Gastroesophageal sphincter (tissue), 4 donors: Measurements from ENCODE around the gene PLS3. TPM values are rescaled to one million over a fixed set of nuclear protein-coding genes. Genes with fewer than 3 reads are reported as not detected.
"Not testable (repeated sequence)": the region's sequence is repeated elsewhere in the genome, so short reads cannot be mapped to it uniquely, and the experiment has no call there.

Experiments used
- ATAC-seq: fragments of 150-250 bp; one replicate; pipeline ENCODE4 v1.9.1; 2016; ENCODE audit warnings: mild to moderate bottlenecking, moderate library complexity
- H3K27ac ChIP-seq, 4 donors: fragments of 200-600 bp; sonication (generic) in 3 of 4; 1 replicate in 3 of 4; 2 replicates in 1 of 4; pipeline ENCODE4 v1.5.1; 2016 to 2019
- H3K27me3 ChIP-seq: fragments of 200-600 bp; sonication (generic); one replicate; pipeline ENCODE4 v1.5.1; 2019
- H3K36me3 ChIP-seq, 2 donors: fragments of 200-600 bp; sonication (generic); one replicate each; pipeline ENCODE4 v1.5.1; 2019; ENCODE audit warnings: control low read depth in 1 of 2
- H3K4me1 ChIP-seq, 3 donors: fragments of 200-600 bp; sonication (generic); 1 replicate in 2 of 3; 2 replicates in 1 of 3; pipeline ENCODE4 v1.5.1; 2016 to 2019; ENCODE audit warnings: control low read depth in 2 of 3
- H3K4me3 ChIP-seq, 2 donors: fragments of 200-600 bp; sonication (generic); one replicate each; pipeline ENCODE4 v1.5.1; 2019; ENCODE audit warnings: mild to moderate bottlenecking in 1 of 2, moderate library complexity in 1 of 2
- H3K9me3 ChIP-seq, 3 donors: fragments of 200-600 bp; sonication (generic); one replicate each; pipeline ENCODE4 v1.5.1; 2017 to 2019; ENCODE audit warnings: control low read depth in 2 of 3
- CTCF ChIP-seq, 4 experiments: fragments of 200-600 bp in 2 of 4; fragments of 450-650 bp in 2 of 4; sonication (generic) in 1 of 4; IDR thresholded peaks; one replicate each; pipeline ENCODE4 v1.5.1; 2017 to 2019; ENCODE audit warnings: antibody characterized with exemption in 4 of 4, mild to moderate bottlenecking in 2 of 4, moderate library complexity in 2 of 4
- EP300 ChIP-seq: sonication (generic); formaldehyde crosslinking; IDR thresholded peaks from one replicate; pipeline ENCODE4 v1.6.1; 2017; ENCODE audit warnings: antibody characterized with exemption, mild to moderate bottlenecking
- POLR2A ChIP-seq, 2 donors: fragments of 450-650 bp; IDR thresholded peaks; one replicate each; pipeline ENCODE4 v1.6.1; 2017; ENCODE audit warnings: antibody characterized with exemption in 2 of 2, mild to moderate bottlenecking in 2 of 2, moderate library complexity in 1 of 2
- POLR2AphosphoS5 ChIP-seq: sonication (generic); formaldehyde crosslinking; IDR thresholded peaks from one replicate; pipeline ENCODE4 v1.6.1; 2017; ENCODE audit warnings: antibody characterized with exemption
- WGBS, 2 donors: methylation state at CpG; one replicate each; pipeline ENCODE4 v1.1.5; 2018; ENCODE audit warnings: low coverage in 1 of 2; 5-methylcytosine and 5-hydroxymethylcytosine counted together
- total RNA-seq, 4 donors: library from RNA; depleted of rRNA; stranded (reverse); fragments of >200 nt; gene quantifications; one replicate each; pipeline ENCODE4 v1.1.0, GENCODE V29; 2016

Gene PLS3
- total RNA-seq, 4 donors from 2014 or later: 83.5 to 134 (median 114) TPM

GRCh38 chrX:115632455-115632854 is 71.5 kb downstream of the PLS3 start:
- H3K27me3 ChIP-seq: no peaks in the 10 kb centered on the region
- H3K4me1 ChIP-seq: peaks cover 0 to 34% (median 0%) of the 10 kb centered on the region in 3 donors
- peaks cover 0 to 8% of the 10 kb centered on the region in 2 donors for H3K36me3 ChIP-seq
- no peak overlapping the region for H3K4me3 ChIP-seq
- H3K27ac ChIP-seq: no peak overlapping the region
- 75 to 77% methylated on average over 3 of the region's 3 CpGs for WGBS, 2 donors
- no peak for ATAC-seq
- no peaks in the 10 kb centered on the region for H3K9me3 ChIP-seq
- TF ChIP-seq POLR2A (IDR thresholded peaks at IDR 0.05) (no peak), POLR2AphosphoS5 (no peak)

- H3K4me3 ChIP-seq, ATAC-seq: not testable (repeated sequence)
- 82 to 88% methylated on average over 1 to 2 of the region's 5 CpGs for WGBS, 2 donors
These were observed 72.4 kb downstream of the PLS3 start for GRCh38 chrX:115633397-115633796.

GRCh38 chrX:115639334-115639880 is 78.4 kb downstream of the PLS3 start:
- peaks cover 0 to 27% (median 0%) of the 10 kb centered on the region in 3 donors for H3K4me1 ChIP-seq
- WGBS, 2 donors: 42 to 50% methylated on average over 1 to 5 of the region's 5 CpGs
- no peaks in the 10 kb centered on the region for H3K27me3 ChIP-seq
- no peak for TF ChIP-seq POLR2A (IDR thresholded peaks at IDR 0.05)
- no peak for TF ChIP-seq CTCF (IDR thresholded peaks at IDR 0.05)
- no peak for TF ChIP-seq POLR2AphosphoS5
- TF ChIP-seq EP300: no peak
- H3K4me3 ChIP-seq: no peak overlapping the region
- H3K36me3 ChIP-seq: peaks cover 0 to 29% of the 10 kb centered on the region in 2 donors
- ATAC-seq: no peak
- no peaks in the 10 kb centered on the region for H3K9me3 ChIP-seq
- peak overlapping the region in 1 of 4 donors; percentile 20 for H3K27ac ChIP-seq

More at GRCh38 chrX:115633397-115633796, 72.4 kb downstream of the PLS3 start:
- not testable (repeated sequence) for H3K27ac ChIP-seq, H3K27me3 ChIP-seq, H3K9me3 ChIP-seq
- H3K4me1 ChIP-seq: peaks cover 0 to 33% (median 0%) of the 10 kb centered on the region in 3 donors
- H3K36me3 ChIP-seq: peaks cover 0 to 18% of the 10 kb centered on the region in 2 donors

- Histone ChIP-seq H3K9me3 (no peaks in the 10 kb centered on the region), H3K4me1 (peaks cover 0 to 19% (median 0%) of the 10 kb centered on the region in 3 donors), H3K36me3 (peaks cover 0 to 37% of the 10 kb centered on the region in 2 donors), H3K27ac (peak overlapping the region in 3 of 4 donors; percentile 37 to 65 (median 53)), H3K27me3 (no peaks in the 10 kb centered on the region), H3K4me3 (no peak overlapping the region)
- TF ChIP-seq CTCF (IDR thresholded peaks at IDR 0.05): no peak
- no peak for TF ChIP-seq POLR2A (IDR thresholded peaks at IDR 0.05)
- TF ChIP-seq EP300: no peak
- no peak for TF ChIP-seq POLR2AphosphoS5
- 83% methylated on average over 2 of the region's 2 CpGs; no CpG with 5 or more reads in 1 of the 2 donors for WGBS, 2 donors
- no peak for ATAC-seq
These were observed 81.3 kb downstream of the PLS3 start for GRCh38 chrX:115642311-115642710.

- no peak for ATAC-seq
- Histone ChIP-seq H3K27me3 (no peaks in the 10 kb centered on the region), H3K36me3 (peaks cover 0 to 37% of the 10 kb centered on the region in 2 donors), H3K4me1 (peaks cover 0 to 19% (median 0%) of the 10 kb centered on the region in 3 donors), H3K27ac (peak overlapping the region in 2 of 4 donors; percentile 53 to 65), H3K4me3 (no peak overlapping the region), H3K9me3 (no peaks in the 10 kb centered on the region)
- peak; percentile 87 to 96 (median 92) for TF ChIP-seq CTCF (IDR thresholded peaks at IDR 0.05)
- TF ChIP-seq POLR2AphosphoS5: no peak
- WGBS, 2 donors: 15 to 24% methylated on average over 5 of the region's 5 CpGs
These were observed 82.0 kb downstream of the PLS3 start for GRCh38 chrX:115642895-115643530.

GRCh38 chrX:115644397-115644796 is 83.4 kb downstream of the PLS3 start:
- ATAC-seq, H3K27me3 ChIP-seq, H3K9me3 ChIP-seq, H3K4me3 ChIP-seq, H3K27ac ChIP-seq: not testable (repeated sequence)
- WGBS, 2 donors: 71 to 82% methylated on average over 5 of the region's 5 CpGs
- Histone ChIP-seq H3K4me1 (peaks cover 0 to 17% (median 0%) of the 10 kb centered on the region in 3 donors), H3K36me3 (peaks cover 0 to 45% of the 10 kb centered on the region in 2 donors)
